ENCODE results near the gene PIK3IP1.
A peak's percentile ranks its signal among the peaks of the same experiment; 100 is the strongest.

The PIK3IP1 gene

GRCh38 chr22:31263896-31264640, 28.2 kb downstream of the PIK3IP1 start:
- DNase-seq (ENCODE audit: low read depth): no peak

DNA sequence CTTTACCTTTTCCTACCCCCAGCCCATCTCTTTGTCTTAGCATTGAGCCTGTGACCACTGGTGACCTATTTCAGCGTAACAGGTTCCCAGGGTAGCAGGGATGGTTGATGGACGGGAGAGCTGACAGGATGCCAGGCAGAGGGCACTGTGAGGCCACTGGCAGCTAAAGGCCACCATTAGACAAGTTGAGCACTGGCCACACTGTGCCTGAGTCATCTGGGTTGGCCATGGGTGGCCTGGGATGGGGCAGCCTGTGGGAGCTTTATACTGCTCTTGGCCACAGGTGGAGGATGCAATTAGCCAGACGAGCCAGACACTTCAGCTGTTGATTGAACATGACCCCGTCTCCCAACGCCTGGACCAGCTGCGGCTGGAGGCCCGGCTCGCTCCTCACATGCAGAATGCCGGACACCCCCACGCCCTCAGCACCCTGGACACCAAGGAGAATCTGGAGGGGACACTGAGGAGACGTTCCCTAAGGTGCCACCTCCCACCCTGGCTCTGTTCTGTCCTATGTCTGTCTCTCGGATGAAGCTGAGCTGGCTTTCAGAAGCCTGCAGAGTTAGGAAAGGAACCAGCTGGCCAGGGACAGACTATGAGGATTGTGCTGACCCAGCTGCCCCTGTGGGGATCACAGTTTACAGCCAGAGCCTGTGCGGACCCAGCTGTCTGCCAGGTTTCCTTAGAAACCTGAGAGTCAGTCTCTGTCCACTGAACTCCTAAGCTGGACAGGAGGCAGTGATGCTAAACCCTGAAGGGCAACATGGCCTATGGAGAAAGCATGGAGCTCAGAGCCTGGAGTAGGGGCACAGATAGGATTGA, 29.8 kb downstream of the PIK3IP1 start:
- TF ChIP-seq, protein P1, sequence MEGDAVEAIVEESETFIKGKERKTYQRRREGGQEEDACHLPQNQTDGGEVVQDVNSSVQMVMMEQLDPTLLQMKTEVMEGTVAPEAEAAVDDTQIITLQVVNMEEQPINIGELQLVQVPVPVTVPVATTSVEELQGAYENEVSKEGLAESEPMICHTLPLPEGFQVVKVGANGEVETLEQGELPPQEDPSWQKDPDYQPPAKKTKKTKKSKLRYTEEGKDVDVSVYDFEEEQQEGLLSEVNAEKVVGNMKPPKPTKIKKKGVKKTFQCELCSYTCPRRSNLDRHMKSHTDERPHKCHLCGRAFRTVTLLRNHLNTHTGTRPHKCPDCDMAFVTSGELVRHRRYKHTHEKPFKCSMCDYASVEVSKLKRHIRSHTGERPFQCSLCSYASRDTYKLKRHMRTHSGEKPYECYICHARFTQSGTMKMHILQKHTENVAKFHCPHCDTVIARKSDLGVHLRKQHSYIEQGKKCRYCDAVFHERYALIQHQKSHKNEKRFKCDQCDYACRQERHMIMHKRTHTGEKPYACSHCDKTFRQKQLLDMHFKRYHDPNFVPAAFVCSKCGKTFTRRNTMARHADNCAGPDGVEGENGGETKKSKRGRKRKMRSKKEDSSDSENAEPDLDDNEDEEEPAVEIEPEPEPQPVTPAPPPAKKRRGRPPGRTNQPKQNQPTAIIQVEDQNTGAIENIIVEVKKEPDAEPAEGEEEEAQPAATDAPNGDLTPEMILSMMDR (conservative IDR thresholded peaks at IDR 0.05; ENCODE audit: low read depth, low read length): no peak
- no peak overlapping the region for H3K4me3 ChIP-seq (ENCODE audit: low read length)
- no peak for DNase-seq (ENCODE audit: low read depth)

More at GRCh38 chr22:31263896-31264640, 28.2 kb downstream of the PIK3IP1 start:
- TF ChIP-seq, protein P1 (conservative IDR thresholded peaks at IDR 0.05; ENCODE audit: low read depth, low read length): no peak
- H3K4me3 ChIP-seq (ENCODE audit: low read length): no peak overlapping the region

GRCh38 chr22:31260474-31260856, 31.8 kb downstream of the PIK3IP1 start:
- H3K4me3 ChIP-seq (ENCODE audit: low read length): no peak overlapping the region
- TF ChIP-seq, protein P1 (conservative IDR thresholded peaks at IDR 0.05; ENCODE audit: low read depth, low read length): no peak
- no peak for DNase-seq (ENCODE audit: low read depth)

DNA sequence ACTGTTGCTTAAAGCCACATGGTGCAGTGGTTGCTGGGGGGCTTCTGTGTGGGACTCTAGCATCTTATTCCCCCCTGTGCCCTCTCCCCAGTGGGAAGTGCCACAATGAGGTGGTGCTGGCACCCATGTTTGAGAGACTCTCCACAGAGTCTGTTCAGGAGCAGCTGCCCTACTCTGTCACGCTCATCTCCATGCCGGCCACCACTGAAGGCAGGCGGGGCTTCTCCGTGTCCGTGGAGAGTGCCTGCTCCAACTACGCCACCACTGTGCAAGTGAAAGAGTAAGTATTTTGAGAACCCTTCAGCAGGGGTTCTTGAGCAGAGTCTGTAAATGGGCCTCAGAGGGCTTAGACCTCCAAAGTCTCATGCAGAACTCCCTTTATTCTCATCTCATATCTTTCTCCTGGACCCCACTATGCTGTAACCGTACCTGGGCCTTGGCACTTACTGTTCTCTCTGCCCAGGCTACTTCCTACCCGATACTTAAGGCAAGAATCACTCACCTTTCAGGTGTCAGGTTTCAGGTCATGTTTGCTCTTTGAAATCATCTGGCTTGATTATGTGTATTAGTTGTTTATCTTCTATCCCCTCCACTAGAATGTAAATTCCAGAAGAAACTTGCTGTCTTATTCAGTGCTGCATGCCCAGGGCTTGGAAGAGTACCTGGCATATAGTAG, 32.4 kb downstream of the PIK3IP1 start:
- no peak overlapping the region for H3K4me3 ChIP-seq (ENCODE audit: low read length)
- TF ChIP-seq, protein P1 (conservative IDR thresholded peaks at IDR 0.05; ENCODE audit: low read depth, low read length): no peak
- no peak for DNase-seq (ENCODE audit: low read depth)

GRCh38 chr22:31253949-31254348, 38.3 kb downstream of the PIK3IP1 start:
- TF ChIP-seq, protein P1 (conservative IDR thresholded peaks at IDR 0.05; ENCODE audit: low read depth, low read length): no peak
- H3K4me3 ChIP-seq (ENCODE audit: low read length): no peak overlapping the region
- DNase-seq (ENCODE audit: low read depth): no peak

- DNase-seq (ENCODE audit: low read depth): no peak
- peak overlapping the region; percentile 86 for H3K4me3 ChIP-seq (ENCODE audit: low read length)
- TF ChIP-seq, protein P1 (conservative IDR thresholded peaks at IDR 0.05; ENCODE audit: low read depth, low read length): no peak
Measured at GRCh38 chr22:31250740-31251600, 41.3 kb downstream of the PIK3IP1 start.

All from retinal pigment epithelial cell (primary cell).